IMR-90 (cell line): ENCODE results near the gene ZNF71. TPM values are rescaled to one million over a fixed set of nuclear protein-coding genes. Genes with fewer than 3 reads are reported as not detected.

Experiments used
- ATAC-seq: fragments of 200-7000 bp; cut with Tn5 transposase; 2 replicates; pipeline ENCODE4 v1.9.1; 2020; ENCODE audit warnings: low read depth, mild to moderate bottlenecking, moderate library complexity
- BruUV-seq: library from RNA; stranded (reverse); fragments of 400-500 nt; replicated peaks from 2 replicates; lab custom pipeline; 2021; lab: Mats Ljungman, UMichigan
- CTCF ChIA-PET: fragments of 300-600 bp; formaldehyde crosslinking; extraction: SDS; loops from one replicate; lab custom pipeline; 2021; ENCODE audit warnings: antibody characterized with exemption; lab: Yijun Ruan, JAX
- POLR2A ChIA-PET: fragments of 300-600 bp; sonication (Branson Sonifier 250); formaldehyde crosslinking; loops from one replicate; lab custom pipeline; 2022; ENCODE audit warnings: antibody characterized with exemption; ENCODE audit not compliant: unreplicated experiment; lab: Charles Lee
- DNase-seq: peaks from one replicate; pipeline ENCODE4 v3.0.0; 2013
- H2AFZ ChIP-seq: replicated peaks from 2 replicates; pipeline ENCODE3; 2013; ENCODE audit warnings: low read length, mild to moderate bottlenecking; ENCODE audit not compliant: poor library complexity
- H2AK5ac ChIP-seq: 2 replicates; pipeline ENCODE4 v1.6.1; 2013; ENCODE audit warnings: low read depth, low read length, inconsistent platforms
- H2AK9ac ChIP-seq: replicated peaks from 2 replicates; pipeline ENCODE3; 2013; ENCODE audit warnings: mild to moderate bottlenecking, low read depth, low read length, moderate library complexity; ENCODE audit not compliant: poor library complexity
- H2BK120ac ChIP-seq: 2 replicates; pipeline ENCODE4 v1.6.1; 2013; ENCODE audit warnings: low read depth, low read length, inconsistent platforms
- H2BK15ac ChIP-seq: 3 replicates; pipeline ENCODE4 v1.6.1; 2013; ENCODE audit warnings: low read depth, low read length, inconsistent platforms
- H2BK20ac ChIP-seq: 2 replicates; pipeline ENCODE4 v1.6.1; 2013; ENCODE audit warnings: low read depth, mild to moderate bottlenecking, inconsistent platforms, low read length, moderate library complexity
- H2BK5ac ChIP-seq: 2 replicates; pipeline ENCODE4 v1.6.1; 2013; ENCODE audit warnings: mild to moderate bottlenecking, low read depth, low read length, inconsistent platforms; ENCODE audit not compliant: poor library complexity, severe bottlenecking
- H3K14ac ChIP-seq: replicated peaks from 2 replicates; pipeline ENCODE4 v1.6.1; 2013; ENCODE audit warnings: low read depth, low read length, inconsistent platforms
- H3K18ac ChIP-seq: 2 replicates; pipeline ENCODE4 v1.6.1; 2013; ENCODE audit warnings: low read depth, low read length, control low read depth
- H3K23ac ChIP-seq: 2 replicates; pipeline ENCODE4 v1.6.1; 2013; ENCODE audit warnings: low read depth, low read length, inconsistent platforms
- H3K27ac ChIP-seq: 2 replicates; pipeline ENCODE4 v1.5.1; 2013; ENCODE audit warnings: mild to moderate bottlenecking, control low read depth, low read length; ENCODE audit not compliant: insufficient read depth
- H3K27me3 ChIP-seq: 2 replicates; pipeline ENCODE4 v1.6.1; 2013; ENCODE audit warnings: low read length; ENCODE audit not compliant: control insufficient read depth, insufficient read depth
- H3K36me3 ChIP-seq: 2 replicates; pipeline ENCODE4 v1.6.1; 2013; ENCODE audit warnings: low read length, mixed read lengths; ENCODE audit not compliant: control insufficient read depth, insufficient read depth
- H3K4ac ChIP-seq: 2 replicates; pipeline ENCODE4 v1.6.1; 2013; ENCODE audit warnings: low read depth, low read length, inconsistent platforms
- H3K4me1 ChIP-seq: 2 replicates; pipeline ENCODE4 v1.6.1; 2013; ENCODE audit warnings: low read length, mixed read lengths; ENCODE audit not compliant: control insufficient read depth, insufficient read depth
- H3K4me2 ChIP-seq: 2 replicates; pipeline ENCODE4 v1.6.1; 2013; ENCODE audit warnings: low read depth, mild to moderate bottlenecking, control low read depth, low read length, moderate library complexity
- H3K4me3 ChIP-seq: 2 replicates; pipeline ENCODE4 v1.5.1; 2013; ENCODE audit warnings: low read depth, mild to moderate bottlenecking, control low read depth, low read length, moderate library complexity; ENCODE audit not compliant: insufficient read depth
- H3K56ac ChIP-seq: 2 replicates; pipeline ENCODE4 v1.6.1; 2013; ENCODE audit warnings: low read length, inconsistent platforms; ENCODE audit not compliant: insufficient read depth; ENCODE audit errors: extremely low read depth
- H3K79me1 ChIP-seq, 2 experiments: 2 replicates each; pipeline ENCODE4 v1.6.1; 2013; ENCODE audit warnings: low read length in 2 of 2, inconsistent platforms in 1 of 2, low read depth in 1 of 2
- H3K9ac ChIP-seq: 2 replicates; pipeline ENCODE4 v1.6.1; 2013; ENCODE audit warnings: low read depth, low read length, control low read depth
- H3K9me1 ChIP-seq: 2 replicates; pipeline ENCODE4 v1.6.1; 2013; ENCODE audit warnings: low read length, inconsistent platforms; ENCODE audit not compliant: insufficient read depth
- H3K9me3 ChIP-seq: 2 replicates; pipeline ENCODE4 v1.6.1; 2013; ENCODE audit warnings: low read length; ENCODE audit not compliant: control insufficient read depth, insufficient read depth
- H4K20me1 ChIP-seq: 2 replicates; pipeline ENCODE4 v1.6.1; 2013; ENCODE audit warnings: low read length, inconsistent platforms; ENCODE audit not compliant: insufficient read depth
- H4K5ac ChIP-seq: 2 replicates; pipeline ENCODE4 v1.6.1; 2013; ENCODE audit warnings: mild to moderate bottlenecking, low read depth, low read length, control low read depth
- H4K8ac ChIP-seq, 2 experiments: 2 replicates each; pipeline ENCODE4 v1.6.1; 2013; ENCODE audit warnings: low read depth in 2 of 2, low read length in 2 of 2, control low read depth in 1 of 2, inconsistent platforms in 1 of 2
- H4K91ac ChIP-seq: 2 replicates; pipeline ENCODE4 v1.6.1; 2013; ENCODE audit warnings: low read depth, low read length, inconsistent platforms; ENCODE audit not compliant: insufficient read depth
- FOS ChIP-seq: fragments of 150-350 bp; IDR thresholded peaks from 2 replicates; pipeline ENCODE4 v1.6.1; 2016; ENCODE audit warnings: low read depth, low read length
- POLR2A ChIP-seq: IDR thresholded peaks from 2 replicates; pipeline ENCODE4 v1.6.1; 2012; ENCODE audit warnings: mild to moderate bottlenecking, low read depth, low read length
- RAD21 ChIP-seq: IDR thresholded peaks from 2 replicates; pipeline ENCODE4 v1.6.1; 2012; ENCODE audit warnings: low read length, improper control_type of control experiment
- RCOR1 ChIP-seq: IDR thresholded peaks from 2 replicates; pipeline ENCODE4 v1.6.1; 2012; ENCODE audit warnings: mild to moderate bottlenecking, low read length, improper control_type of control experiment; ENCODE audit not compliant: insufficient replicate concordance
- WGBS, 2 experiments: methylation state at CpG; one replicate each; pipeline versions ENCODE4 v1.1.5 to v1.1.7; 2013; ENCODE audit warnings: missing lambda C conversion rate in 2 of 2; ENCODE audit not compliant: insufficient read length in 1 of 2; ENCODE audit errors: extremely low coverage in 2 of 2; 5-methylcytosine and 5-hydroxymethylcytosine counted together
- dilution Hi-C: fragments of 300-500 bp; cut with HindIII; formaldehyde crosslinking; loops from one replicate; pipeline ENCODE4 v1.14.3; 2018; ENCODE audit warnings: low sequenced_read_pairs; ENCODE audit not compliant: unreplicated experiment
- in situ Hi-C: fragments of 300-500 bp; cut with MboI; formaldehyde crosslinking; loops from 3 replicates; pipeline ENCODE4 v1.14.3; 2019; ENCODE audit warnings: low sequenced_read_pairs, inconsistent platforms, mixed read lengths
- intact Hi-C: fragments of 100-400 bp; cut with micrococcal nuclease; formaldehyde crosslinking; loops from 2 replicates; pipeline ENCODE4 v1.10.0; 2022
- polyA plus RNA-seq, 3 experiments: library from polyadenylated mRNA; depleted of rRNA; stranded (reverse); fragments of >200 nt; gene quantifications; 2 replicates each; pipeline ENCODE4 v1.2.3, GENCODE V29; 2012; ENCODE audit warnings: low replicate concordance in 1 of 3
- total RNA-seq: library from RNA; depleted of rRNA; stranded (reverse); fragments of >200 nt; gene quantifications from 2 replicates; pipeline ENCODE4 v1.2.3, GENCODE V29; 2012
- TF ChIP-seq, protein P1 (sequence below): fragments of 150-350 bp; IDR thresholded peaks from 2 replicates; pipeline ENCODE4 v1.6.1; 2017; ENCODE audit warnings: mild to moderate bottlenecking, antibody characterized with exemption, low read length, low read depth

Gene ZNF71
- total and polyA plus RNA-seq, 2 of the 4 experiments (the other 2 are of a cell fraction): 7.9 to 9.3 TPM

DNA sequence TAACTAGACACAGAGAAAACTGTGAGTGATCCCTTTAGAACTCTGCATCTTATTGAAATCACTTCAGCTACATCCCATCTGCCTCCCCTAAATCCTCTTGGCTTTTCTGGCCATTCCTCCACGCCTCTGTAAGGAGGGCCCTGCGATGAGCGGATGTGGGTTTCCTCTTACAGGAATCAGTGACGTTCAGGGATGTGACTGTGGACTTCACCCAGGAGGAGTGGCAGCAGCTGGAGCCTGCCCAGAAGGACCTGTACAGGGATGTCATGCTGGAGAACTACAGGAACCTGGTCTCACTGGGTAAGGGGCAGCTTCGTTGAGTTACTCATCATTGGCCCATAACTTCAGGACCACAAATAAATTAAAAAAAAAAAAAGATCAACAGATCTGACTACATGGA, 18.5 kb downstream of the ZNF71 start:
- Histone ChIP-seq H2AK9ac (no peak overlapping the region), H2AK5ac (no peak overlapping the region), H2BK120ac (no peak overlapping the region), H4K8ac (no peak overlapping the region), H3K56ac (no peak overlapping the region), H3K27ac (no peak overlapping the region), H3K18ac (no peak overlapping the region), H3K14ac (no peak overlapping the region), H3K9me3 (peaks cover 50% of the 10 kb centered on the region), H3K4ac (no peak overlapping the region), H2BK20ac (no peak overlapping the region), H3K9ac (no peak overlapping the region), H3K23ac (no peak overlapping the region), H2BK15ac (no peak overlapping the region), H3K9me1 (no peaks in the 10 kb centered on the region), H3K4me1 (no peaks in the 10 kb centered on the region), H3K4me2 (no peak overlapping the region), H4K5ac (no peak overlapping the region), H3K36me3 (peaks cover 23% of the 10 kb centered on the region), H2BK5ac (no peak overlapping the region), H3K79me1 (peaks cover 12 to 16% of the 10 kb centered on the region in 2 experiments), H4K91ac (no peak overlapping the region), H3K27me3 (no peaks in the 10 kb centered on the region), H3K4me3 (no peak overlapping the region), H4K20me1 (no peaks in the 10 kb centered on the region), H2AFZ (no peak overlapping the region)
- dilution Hi-C loops (no loop called here), intact Hi-C loops (no loop called here), in situ Hi-C loops (no loop called here)
- TF ChIP-seq RCOR1: no peak
- no peak for TF ChIP-seq FOS
- TF ChIP-seq RAD21: no peak
- TF ChIP-seq, protein P1, sequence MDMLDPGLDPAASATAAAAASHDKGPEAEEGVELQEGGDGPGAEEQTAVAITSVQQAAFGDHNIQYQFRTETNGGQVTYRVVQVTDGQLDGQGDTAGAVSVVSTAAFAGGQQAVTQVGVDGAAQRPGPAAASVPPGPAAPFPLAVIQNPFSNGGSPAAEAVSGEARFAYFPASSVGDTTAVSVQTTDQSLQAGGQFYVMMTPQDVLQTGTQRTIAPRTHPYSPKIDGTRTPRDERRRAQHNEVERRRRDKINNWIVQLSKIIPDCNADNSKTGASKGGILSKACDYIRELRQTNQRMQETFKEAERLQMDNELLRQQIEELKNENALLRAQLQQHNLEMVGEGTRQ: no peak
- TF ChIP-seq POLR2A: no peak
- CTCF ChIA-PET: interaction anchor here (0.6 to 0.9 kb wide), 2 partner anchors 67 to 317 kb away, joined by 3 to 7 read pairs; no protein-coding TSS in a partner anchor
- DNase-seq (no peak), ATAC-seq (no peak)
- POLR2A ChIA-PET: no interaction called here
- no CpG with 5 or more reads among the region's 5 CpGs for WGBS, 2 experiments
- BruUV-seq: no TSS peak
